ENCODE results near the gene TSPAN32.

The TSPAN32 gene

DNA sequence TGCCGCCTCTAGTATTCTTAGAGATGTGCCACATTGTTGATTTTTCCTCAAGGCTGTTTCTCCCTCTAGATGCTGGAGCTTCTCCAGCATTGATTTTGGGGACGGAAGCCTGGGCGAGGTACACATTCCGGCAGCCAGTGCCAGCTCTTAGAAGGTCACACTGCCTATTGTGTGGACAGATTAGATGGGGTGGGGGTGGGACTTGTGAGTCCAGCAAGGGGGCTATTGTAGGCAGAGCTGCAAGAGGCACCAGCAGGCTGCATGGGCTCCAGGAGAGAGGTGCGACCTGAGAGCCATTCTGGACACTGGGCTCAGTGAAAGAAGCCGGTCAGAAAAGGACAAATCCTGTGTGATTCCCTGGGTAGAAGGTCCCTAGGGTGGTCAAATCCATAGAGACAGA lies 12.5 kb upstream of the TSPAN32 start:
- DNase-seq (ENCODE audit: low spot score) = no peak

DNA sequence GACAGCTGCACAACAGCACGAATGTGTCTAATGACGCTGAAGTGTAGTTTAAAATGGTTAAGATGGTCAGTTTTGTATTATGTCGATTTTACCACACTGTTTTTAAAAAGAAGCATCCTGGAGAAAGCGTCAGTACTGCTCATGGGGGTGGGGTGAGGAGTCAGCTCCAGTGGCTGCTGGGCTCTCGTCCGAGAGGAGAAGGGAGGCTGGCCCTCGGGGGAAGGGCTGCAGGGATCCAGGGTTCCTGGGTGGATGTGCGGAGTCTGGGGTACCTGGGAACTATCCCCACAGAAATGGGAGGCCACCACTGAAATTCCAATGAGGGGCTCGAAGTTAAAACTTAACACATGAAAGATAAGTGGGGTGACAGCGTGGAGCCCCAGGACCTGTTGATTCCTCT lies 12.0 kb upstream of the TSPAN32 start:
- no peak for DNase-seq (ENCODE audit: low spot score)

DNA sequence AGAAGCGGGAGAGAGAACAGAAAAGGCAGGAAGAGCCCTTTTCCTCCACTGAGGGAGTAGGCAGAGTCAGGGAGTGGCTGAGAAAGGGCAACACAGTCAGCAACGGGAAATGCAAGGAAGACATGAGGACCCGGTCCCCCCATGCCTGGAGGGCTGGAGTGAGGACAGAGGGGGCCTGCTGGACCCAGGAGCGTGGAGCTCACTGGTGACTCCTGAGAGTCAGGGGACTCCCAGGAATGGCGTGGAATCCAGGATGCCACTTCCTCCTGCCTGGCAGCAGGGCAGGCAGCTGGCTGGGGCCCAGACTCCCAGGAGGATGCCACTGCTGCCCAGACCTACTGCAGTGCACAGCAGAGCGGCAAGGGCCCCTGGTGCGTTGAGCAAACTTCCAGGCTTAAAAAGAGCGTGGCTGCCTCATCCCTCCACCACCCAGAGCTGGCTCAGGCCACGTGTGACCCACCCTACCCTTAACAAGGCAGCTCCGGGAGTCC lies 11.4 kb upstream of the TSPAN32 start:
- no peak for DNase-seq (ENCODE audit: low spot score)

DNA sequence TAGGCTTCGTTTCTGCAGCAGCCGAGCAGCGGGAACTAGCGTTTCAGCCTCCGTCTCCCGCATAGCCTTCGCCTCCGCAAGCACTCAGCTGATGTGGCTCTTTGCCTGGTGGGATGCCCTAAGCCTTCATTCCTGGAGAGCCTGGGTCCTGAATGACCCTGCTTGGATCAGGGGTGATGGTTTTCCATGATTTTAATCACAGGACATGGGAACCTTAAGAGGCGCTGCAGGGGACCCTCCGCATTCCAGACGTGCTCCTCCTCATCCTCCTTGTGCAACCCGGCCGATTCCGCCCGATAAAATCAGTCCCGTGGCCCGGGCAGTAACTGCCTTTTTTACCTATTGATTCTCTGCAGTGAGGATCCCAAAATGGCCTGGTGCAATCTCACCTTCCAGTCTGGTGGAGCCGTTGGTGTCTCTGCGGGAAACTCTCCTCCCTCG lies 8.3 kb upstream of the TSPAN32 start:
- no peak for DNase-seq (ENCODE audit: low spot score)

DNA sequence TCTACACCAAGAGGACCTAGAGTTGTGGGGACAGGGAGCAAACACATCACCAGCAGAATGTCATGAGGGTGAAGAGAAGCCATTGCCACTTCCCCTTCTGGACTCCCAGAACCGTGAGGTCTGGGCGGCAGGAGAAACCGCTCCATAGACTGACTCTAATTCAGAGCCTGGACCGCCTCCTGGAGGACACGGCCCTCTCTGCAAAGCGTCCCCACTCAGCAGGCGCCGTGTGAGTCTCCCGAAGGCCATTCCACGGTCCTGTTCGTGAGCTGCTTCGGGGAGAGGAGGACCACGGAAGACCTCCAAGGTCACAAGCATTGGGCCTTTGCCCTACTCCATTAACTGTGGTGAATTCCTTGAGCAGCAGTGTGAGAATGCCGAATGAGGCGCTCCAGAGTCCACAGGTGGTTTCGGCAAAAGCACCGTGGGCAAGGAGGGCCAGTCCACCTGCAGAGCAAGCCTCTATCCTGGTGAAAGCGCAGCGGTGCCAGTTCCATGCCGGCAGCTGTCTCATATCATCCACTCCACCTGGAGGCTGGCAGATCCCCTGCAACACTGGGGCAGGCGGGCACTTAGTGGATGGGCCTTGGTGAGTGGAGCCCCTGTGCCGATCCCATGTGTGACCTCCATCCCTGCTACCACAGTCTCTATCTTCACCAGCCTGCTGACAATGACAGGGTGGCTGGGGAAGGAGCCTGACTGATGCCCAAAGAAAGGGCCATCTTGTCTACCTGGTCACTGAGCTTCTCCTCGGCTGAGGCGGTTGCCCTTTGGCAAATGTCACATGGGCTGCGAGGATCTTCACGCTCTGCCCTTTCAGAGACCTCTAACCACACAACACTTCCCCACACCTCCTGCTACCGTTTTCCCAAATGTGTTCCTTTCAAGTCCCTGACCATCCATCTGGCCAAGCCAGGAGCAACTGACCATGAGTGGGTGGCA lies 7.6 kb upstream of the TSPAN32 start:
- DNase-seq (ENCODE audit: low spot score) = no peak

DNA sequence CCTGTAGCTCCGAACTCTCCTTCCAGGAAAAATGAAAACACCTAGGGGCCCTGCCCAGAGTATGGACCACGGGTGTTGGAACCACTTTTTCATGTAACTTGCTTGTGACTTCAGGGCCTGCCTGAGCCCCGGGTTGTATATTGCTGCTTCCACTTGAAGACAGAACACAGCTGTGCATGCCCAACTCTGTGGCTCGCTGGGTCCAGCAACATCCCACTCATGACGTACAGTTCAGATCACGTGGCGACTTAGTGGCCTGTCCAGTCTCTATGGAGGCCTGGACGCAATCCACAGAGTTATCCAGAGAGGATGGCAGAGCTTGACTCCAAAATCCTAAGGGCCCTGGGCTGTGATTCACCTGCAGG lies 6.9 kb upstream of the TSPAN32 start:
- DNase-seq (ENCODE audit: low spot score) = no peak

DNA sequence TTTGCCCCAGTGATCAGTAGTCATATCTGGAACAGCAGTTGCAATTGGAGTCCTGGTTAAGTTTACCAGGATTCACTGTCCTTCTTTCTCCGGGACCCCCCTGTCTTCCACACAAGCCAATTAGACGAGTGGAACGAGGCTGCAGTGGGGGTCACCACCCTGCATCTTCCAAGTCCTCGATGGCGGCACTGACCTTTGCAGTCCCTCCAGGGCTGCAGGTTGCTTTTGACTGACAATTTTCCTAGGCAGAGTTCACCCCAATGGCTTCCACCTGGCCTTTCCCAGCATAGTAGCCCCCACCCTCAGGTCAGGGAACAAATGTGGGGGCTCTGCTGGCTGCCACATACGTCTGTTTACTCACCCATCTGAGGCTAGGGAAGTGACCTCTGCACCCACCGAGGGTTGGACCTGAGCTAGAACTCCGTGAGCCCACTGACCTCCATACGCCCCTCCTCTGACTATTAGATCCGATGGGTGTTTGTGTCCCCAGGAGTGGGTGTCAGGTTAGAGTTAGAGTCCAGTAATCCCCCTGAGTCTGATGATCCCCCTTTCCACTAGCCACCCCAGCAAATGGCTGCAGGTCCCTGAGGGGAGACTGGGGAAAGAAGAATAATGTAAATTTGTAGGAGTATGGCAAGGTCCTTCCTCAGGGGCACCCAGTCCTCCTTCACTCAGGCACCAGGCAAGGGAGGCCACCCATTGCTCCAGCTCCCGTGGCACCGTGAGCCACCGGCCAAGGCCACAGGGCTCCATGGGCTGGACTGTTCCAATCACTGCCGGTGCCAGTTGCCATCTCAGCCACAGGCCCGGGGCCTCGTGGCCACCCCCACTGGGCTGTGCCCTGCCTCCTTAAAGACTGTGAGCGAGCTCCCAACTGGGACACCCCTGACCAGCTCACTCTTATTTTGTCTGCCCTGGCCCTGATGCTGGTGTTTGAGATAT lies 5.6 kb upstream of the TSPAN32 start:
- DNase-seq (ENCODE audit: low spot score) = no peak

DNA sequence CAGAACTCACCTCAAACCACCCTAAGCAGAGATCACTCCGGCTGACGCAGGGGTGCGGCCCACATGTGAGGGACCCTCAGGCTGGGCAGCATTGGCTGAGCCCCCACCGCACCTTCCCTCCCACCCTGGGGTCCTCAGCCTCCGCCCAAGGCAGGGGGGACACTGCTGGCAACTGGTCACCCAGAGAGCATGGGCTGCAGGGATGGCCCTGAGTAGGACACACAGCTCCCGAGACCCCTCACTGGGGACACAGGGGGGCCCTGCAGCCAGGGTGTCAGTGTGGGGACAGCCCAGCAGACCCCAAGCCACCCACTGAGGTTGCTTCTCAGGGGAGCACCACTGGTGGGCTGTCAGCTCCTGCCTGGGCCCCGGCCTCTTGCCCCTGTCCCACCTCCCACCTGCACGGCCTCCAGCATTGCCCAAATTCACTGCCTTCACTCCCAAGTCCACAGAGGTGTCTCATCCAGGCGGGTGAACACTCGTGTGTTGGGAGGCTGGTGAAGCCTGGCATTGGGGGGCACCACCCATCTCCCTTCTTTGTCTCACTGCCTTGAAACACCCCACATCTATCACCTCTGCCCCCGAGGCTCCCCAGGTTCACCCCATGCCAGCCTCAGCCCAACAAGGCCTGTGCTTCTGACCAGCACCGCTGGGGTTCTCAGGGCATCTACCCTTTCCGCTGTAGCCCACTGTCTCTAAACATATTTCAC lies 4.7 kb upstream of the TSPAN32 start:
- no peak for DNase-seq (ENCODE audit: low spot score)

DNA sequence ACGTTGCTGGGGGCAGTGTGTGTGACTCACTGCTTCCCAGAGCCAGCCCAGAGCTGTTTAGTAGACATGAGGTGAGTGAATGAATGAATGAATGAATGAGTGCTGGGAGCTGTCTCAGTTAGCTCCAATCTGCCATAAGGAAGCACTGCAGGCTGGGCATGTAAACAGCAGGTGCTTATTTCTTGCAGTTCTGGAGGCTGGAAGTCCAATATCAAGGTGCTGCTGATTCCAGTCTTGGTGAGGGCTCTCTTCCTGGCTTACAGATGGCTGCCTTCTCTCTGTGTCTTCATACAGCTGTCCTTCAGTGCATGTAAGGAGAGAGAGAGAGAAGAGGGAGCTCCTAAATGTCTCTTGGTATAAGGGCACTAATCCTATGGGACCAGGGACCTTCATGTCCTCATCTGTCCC lies 4.2 kb upstream of the TSPAN32 start:
- no peak for DNase-seq (ENCODE audit: low spot score)

DNA sequence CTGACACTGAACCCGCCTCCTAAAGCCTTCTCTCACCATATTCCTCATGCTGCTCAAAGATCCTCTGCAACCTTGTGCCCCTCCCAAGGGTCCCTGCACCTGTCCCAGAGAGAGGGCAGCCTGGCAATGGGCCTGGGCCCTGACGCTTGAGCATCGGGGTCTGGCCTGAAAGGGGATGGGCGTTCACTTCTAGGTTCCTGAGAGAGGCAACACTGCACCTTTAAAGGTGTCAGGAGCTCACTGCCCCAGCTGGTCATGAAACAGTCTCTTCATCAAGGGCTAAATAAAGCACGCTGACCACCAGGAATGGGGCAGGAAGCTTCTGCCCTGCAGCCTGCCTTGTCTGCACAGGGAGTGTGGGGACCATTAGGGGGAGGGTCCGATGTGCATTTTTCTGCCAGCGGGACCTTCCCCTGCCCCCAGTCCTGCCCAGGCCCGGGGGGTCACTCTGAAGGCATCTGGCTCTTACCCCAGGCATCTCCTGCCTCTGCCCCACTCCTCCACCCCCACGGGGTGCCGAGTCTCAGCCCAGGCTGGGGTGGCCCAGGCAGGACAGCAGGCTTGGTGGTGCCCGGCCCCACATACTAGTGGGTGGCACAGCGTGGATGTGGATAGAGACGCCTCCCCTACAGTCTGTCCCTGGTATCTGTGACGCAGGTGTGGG lies 3.5 kb upstream of the TSPAN32 start:
- no peak for DNase-seq (ENCODE audit: low spot score)

DNA sequence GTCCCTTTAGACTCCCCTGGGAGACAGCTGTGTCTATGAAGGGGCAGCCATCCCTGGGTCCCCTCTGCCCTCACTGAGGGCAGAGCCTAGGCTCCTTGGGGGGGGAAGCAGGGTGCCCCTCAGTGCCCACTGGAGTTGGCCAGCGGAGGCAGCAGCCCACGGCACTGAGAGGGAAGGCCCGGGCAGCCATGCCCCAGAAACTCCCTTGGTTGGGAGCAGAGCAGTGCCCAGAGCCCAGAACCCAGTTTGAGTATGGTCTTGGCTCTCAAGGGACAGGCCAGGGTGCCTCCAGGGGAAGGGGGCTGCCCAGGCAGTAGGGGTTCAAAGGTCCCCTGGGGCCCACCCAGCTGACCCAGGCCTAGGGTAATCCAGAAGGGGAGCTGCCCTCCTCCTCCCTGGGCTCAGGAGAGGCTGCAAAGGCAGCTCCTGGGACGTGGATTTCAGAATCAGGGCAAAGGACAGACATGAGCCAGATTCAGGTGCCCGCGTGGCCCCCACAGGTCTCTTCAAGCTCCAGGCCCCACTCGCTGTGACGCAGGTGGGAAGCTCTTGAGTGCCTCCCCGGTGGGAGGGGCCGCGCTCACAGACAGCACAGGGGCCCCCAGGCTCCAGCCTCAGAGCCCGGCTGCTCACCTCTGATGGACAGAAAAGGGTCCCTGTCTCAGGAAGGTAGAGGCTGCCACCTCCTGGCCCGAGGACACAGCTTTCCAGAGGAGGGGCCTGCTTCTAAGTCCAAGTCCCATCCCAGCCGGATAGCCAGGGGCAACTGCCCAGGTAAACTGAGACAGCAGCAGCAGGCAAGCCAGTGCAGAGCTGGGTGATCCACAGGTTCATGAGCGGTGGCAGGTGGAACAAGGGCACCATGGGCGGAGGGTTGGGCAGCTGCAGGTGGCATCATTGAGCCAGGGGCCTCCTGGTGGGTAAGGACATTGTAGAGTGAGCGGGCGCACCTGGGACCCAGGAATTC lies 2.7 kb upstream of the TSPAN32 start:
- DNase-seq (ENCODE audit: low spot score) = peak; percentile 81

DNA sequence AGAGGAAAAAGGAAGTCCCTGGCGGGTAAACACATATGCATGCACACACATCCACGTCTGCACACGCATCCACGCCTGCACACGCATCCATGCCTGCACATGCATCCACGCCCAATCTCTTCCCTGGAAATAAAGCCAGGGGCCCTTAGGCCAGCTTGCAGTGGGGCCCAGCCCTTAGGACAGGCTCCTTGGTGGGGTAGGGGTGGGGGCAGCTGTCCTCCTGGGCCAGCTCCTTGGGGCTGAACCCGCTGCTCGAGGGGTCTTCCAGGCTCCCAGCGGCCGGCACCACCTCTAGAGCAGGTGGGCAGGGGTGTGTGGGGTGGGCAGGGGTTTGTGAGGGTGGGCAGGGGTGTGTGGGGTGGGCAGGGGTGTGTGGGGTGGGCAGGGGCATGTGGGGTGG lies 2.0 kb upstream of the TSPAN32 start:
- no peak for DNase-seq (ENCODE audit: low spot score)

DNA sequence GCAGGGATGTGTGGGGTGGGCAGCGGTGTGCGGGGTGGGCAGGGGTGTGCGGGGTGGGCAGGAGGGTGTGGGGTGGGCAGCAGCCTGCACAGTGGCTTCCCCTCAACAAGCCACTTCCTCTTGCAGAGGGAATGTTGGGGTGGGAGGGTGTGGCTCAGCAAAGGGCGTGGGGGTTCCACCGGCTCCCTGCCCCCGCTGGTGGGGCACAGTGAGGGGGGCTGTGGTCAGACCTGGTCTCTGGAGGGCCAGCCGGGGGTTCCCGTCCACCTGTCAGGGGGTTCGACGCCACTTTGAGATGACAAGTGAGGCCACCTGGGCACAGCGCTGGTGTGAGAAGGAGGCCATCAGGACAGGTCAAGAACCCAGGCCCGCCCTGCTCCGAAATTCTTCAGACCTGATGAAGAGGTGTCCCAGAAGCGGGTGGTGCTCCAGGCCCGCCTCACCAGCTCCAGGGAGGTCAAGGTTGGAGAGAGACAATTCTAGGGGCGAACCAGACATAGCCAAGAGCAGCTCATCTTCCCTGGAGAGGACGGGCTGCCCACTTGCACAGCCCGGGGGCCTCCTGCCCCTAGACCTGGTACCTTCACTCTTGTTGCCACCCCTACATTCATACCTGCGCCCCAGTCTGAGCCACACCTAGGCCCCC lies 1.4 kb upstream of the TSPAN32 start:
- no peak for DNase-seq (ENCODE audit: low spot score)

DNA sequence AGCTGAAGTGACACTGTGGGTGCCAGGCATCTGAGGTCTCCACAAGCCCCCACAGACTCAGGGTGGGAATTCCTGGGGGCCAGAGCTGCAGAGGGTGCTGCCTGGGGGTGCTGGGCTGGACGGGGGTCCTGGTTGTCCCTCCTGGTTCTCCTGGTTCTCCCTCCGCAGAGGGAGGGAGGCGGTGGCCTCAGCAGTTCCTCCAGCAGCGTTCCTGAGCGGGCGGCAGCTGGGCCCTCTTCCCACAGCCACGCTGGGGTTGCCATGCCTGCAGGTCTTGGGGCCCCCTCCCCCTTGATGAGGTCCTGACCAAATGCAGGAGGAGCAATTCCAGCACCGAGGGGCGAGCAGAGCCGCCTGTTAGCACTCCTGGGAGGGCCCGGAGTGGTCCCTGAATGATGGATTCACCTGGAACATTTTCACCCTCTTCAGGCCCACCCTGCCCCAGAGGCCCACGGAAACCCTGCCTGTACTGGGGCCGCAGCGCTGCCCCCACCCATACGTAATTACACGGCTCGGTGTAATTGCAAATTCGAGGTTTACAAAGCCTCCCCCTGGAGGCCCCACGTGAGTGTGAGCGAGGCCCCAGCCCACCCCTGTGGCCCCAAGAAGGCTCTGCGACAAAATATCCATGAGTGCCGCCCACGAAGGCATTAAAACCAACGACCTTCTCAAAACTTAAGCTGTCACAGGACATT lies 730 bp upstream of the TSPAN32 start:
- DNase-seq (ENCODE audit: low spot score) = no peak

DNA sequence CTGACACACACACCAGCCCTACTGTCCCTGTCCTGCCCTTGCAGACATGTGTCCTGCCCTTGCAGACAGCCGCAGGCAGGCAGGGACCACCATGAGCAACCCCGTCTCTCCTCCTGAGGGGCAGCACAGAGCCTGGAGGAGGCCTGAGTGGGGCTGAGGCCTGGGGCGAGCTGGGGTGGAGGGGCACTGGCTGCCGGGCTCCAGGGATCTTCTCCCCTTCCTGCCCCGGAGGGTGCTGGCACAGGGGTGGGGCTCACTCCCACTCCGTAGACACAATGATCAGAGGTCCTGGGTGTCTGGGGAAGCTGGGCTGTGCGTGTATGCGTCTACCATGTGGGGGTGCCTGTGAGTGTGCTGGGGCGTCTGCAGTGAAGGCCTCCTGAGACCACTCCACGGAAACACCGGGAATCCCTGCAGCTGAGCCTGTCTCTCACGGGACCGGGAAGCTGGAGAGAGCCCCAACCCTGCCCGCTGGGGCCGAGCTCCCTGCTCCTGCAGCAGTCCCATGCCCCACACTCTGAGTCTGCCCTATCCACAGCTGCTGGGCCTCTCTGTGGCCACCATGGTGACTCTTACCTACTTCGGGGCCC lies 588 bp downstream of the TSPAN32 start:
- no peak for DNase-seq (ENCODE audit: low spot score)

DNA sequence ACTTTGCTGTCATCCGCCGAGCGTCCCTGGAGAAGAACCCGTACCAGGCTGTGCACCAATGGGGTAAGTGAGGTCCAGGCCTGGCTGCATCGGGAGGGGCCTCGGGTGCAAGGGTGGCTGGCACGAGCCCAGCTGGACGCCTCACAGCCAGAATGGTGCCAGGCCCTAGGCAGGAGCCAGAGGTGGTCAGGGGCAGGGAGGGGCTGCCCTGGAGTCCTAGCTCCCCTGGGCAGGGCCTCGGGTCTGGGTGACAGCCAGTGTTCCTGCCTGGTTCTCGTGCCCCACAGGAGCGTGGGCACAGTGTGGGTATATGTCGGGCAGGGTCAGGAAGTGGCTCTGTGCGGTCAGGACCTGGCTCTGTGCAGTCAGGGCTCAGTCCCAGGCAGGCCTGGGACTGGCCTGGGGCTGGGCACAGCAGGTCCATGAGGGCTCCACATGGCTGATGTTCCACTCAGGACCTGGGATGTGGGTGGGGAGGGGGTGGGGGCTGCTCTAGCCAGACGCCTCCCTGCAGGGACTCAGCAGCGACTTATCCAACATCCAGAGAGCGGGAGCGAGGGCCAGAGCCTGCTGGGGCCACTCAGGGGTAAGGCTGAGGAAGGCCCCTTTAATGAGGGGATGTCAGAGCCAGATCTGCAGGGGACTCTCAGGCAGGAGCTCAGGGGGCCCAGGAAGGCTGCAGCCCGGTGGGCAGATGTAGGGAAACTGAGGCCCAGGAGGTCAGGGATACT lies 1.2 kb downstream of the TSPAN32 start:
- no peak for DNase-seq (ENCODE audit: low spot score)

DNA sequence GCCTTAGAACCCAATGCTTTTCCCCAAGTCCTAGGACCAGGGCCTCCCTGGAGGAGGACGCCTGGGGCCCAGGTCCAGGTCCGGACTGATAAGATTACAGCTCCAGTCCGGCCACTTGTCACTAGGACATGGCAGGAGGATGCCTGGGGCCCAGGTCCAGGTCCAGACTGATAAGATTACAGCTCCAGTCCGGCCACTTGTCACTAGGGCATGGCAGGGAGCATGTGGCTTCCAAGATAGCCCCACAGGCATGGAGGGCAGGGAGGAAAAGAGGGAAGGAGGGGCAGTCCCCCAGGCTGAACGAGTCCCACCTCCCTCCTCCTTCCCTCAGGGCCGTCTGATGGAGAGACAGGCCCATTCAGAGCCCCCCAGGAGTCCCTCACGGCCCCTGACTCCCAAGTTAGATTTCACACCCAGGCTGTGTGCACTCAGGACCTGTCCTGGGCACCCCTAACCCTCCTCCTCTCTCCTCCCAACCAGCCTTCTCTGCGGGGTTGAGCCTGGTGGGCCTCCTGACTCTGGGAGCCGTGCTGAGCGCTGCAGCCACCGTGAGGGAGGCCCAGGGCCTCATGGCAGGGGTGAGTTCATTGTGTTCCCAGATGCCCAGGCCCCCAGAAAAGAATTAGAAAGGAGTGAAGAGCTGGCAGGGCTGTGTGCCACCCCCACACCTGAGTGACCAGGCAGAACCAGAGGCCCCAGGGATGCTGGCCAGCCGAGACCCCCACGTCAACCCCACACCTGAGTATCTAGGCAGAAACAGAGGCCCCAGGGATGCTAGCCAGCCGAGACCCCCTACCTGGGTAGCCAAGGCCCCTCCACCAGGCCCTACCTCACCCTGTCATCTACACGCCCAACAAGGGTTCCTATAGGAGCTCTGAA lies 2.1 kb downstream of the TSPAN32 start:
- DNase-seq (ENCODE audit: low spot score) = no peak
